ENCODE data around the gene GIGYF1.
"Not testable (repeated sequence)": the region's sequence is repeated elsewhere in the genome, so short reads cannot be mapped to it uniquely, and the experiment has no call there.

Gene GIGYF1

DNA sequence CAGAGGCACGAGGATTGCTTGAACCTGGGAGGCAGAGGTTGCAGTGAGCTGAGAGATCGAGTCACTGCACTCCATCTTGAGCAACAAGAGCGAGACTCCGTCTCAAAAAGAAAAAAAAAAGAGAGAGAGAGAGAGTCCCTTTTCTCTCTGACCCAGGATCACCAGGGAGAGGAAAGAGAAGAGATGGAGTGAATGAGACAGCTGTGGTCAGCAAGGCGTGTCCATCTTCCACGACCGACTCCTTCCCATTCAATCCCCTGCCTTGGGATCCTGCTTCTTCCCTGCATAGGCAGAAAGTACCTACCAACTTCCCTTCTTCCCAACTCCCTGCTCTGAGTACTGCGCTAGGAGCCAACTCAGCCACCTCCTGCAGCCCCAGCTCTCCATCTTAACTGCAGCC is 34.1 kb upstream of the GIGYF1 start:
- POLR2A ChIA-PET, result interaction anchor here (0.6 kb wide), 1 partner anchor 141 kb away, joined by 3 read pairs; no protein-coding TSS in a partner anchor
- no peak overlapping the region for H3K4me3 ChIP-seq (ENCODE audit: low read depth, low read length)
- TF ChIP-seq, protein P1, sequence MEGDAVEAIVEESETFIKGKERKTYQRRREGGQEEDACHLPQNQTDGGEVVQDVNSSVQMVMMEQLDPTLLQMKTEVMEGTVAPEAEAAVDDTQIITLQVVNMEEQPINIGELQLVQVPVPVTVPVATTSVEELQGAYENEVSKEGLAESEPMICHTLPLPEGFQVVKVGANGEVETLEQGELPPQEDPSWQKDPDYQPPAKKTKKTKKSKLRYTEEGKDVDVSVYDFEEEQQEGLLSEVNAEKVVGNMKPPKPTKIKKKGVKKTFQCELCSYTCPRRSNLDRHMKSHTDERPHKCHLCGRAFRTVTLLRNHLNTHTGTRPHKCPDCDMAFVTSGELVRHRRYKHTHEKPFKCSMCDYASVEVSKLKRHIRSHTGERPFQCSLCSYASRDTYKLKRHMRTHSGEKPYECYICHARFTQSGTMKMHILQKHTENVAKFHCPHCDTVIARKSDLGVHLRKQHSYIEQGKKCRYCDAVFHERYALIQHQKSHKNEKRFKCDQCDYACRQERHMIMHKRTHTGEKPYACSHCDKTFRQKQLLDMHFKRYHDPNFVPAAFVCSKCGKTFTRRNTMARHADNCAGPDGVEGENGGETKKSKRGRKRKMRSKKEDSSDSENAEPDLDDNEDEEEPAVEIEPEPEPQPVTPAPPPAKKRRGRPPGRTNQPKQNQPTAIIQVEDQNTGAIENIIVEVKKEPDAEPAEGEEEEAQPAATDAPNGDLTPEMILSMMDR (IDR thresholded peaks at IDR 0.05; ENCODE audit: insufficient read depth, low read length, missing control alignments), result no peak
- DNase-seq (ENCODE audit: low read depth, low spot score), result no peak
- CTCF ChIA-PET, result interaction anchor here (1.3 to 3.1 kb wide), 2 partner anchors 23 to 123 kb away, joined by 5 to 20 read pairs; partner anchors contain the start of genes POP7 and SLC12A9

DNA sequence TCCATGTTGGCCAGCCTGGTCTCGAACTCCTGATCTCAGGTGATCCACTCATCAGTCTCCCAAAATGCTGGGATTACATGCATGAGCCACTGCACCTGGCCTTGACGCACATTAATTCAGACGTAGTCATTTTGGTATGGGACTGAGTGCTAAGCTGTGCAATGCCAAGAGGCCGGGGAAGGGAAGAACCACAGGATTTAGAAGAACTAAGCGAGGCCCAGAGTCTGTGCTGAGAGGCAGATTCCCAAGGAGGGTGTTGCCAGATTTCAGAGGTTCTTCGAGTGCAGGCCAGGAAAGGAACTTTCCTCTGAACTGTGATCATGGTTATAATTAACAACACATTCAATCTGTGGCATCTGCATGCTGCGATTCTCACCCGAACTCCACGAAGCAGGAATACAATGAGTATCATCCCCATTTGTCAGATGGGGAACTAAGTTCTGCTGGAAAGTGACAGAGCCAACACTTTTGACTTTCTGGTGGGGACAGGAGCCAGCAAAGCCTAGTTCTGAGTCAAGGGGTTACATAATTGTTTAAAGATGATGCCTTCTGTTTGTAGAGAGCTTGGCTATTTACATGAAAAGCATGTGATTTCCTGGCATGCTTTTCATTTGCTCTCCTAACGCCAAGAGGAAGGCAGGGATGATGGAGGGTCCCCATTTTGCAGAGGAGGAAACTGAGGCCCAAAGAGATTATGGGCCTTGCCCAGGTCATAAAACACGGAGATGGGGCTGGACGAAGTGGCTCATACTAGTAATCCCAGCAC is 33.1 kb upstream of the GIGYF1 start:
- POLR2A ChIA-PET, result interaction anchor here (0.6 kb wide), 1 partner anchor 125 kb away, joined by 4 read pairs; the partner anchor contains the start of gene PCOLCE
- peak; percentile 93 for DNase-seq (ENCODE audit: low read depth, low spot score)
- TF ChIP-seq, protein P1 (IDR thresholded peaks at IDR 0.05; ENCODE audit: insufficient read depth, low read length, missing control alignments), result no peak
- CTCF ChIA-PET, result interaction anchor here (1.1 to 3.1 kb wide), 6 partner anchors 16 to 164 kb away, joined by 3 to 20 read pairs (median 4); partner anchors contain the start of genes POP7 and SLC12A9
- no peak overlapping the region for H3K4me3 ChIP-seq (ENCODE audit: low read depth, low read length)

DNA sequence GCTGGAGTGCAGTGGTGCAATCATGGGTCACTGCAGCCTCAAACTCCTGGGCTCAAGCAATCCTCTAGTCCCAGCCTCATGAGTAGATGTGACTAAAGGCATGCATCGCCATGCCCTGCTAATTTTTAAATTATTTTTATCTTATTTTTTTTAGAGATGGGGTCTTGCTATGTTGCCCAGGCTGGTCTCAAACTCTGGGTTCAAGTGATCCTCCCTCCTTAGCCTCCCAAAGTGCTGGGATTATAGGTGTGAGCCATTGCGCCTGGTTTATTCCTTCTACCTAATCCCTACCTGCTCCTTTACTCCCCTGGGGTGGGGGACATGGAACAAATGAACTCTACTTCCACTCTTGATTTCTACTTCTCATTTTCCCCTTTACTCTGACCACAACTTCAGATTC is 30.3 kb upstream of the GIGYF1 start:
- DNase-seq (ENCODE audit: low read depth, low spot score); H3K4me3 ChIP-seq (ENCODE audit: low read depth, low read length); POLR2A ChIA-PET: not testable (repeated sequence)
- CTCF ChIA-PET, result interaction anchor here (2.4 to 6.9 kb wide), 3 partner anchors 9 to 128 kb away, joined by 15 to 116 read pairs (median 20); partner anchors contain the start of genes POP7 and SLC12A9

DNA sequence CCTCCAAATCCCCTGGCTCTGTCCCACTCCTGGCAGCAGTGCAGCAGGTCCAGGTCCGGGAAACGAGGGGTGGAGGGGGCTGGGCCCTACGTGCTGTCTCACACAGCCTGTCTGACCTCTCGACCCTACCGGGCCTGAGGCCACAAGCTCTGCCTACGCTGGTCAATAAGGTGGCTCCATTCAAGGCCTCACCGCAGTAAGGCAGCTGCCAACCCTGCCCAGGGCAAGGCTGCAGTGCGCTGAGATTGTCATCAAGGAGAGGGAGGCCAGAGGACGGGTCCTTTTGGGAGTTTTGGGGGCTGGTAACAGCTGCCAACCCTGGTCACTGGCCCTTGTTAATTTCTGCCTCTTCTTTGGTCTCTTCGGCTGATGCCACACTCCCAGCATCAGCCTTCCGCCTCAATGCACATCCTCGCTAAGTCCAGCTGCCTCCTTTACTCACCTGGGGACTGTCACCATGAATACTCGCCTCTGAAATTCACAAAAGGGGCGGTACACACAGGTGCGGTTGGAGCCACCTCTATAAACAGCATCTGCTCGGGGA is 29.8 kb upstream of the GIGYF1 start:
- H3K4me3 ChIP-seq (ENCODE audit: low read depth, low read length), result no peak overlapping the region
- no peak for DNase-seq (ENCODE audit: low read depth, low spot score)
- TF ChIP-seq, protein P1 (IDR thresholded peaks at IDR 0.05; ENCODE audit: insufficient read depth, low read length, missing control alignments), result no peak
- POLR2A ChIA-PET, result no interaction called here
- CTCF ChIA-PET, result interaction anchor here (6.9 kb wide), 1 partner anchor 128 kb away, joined by 116 read pairs; the partner anchor contains the start of gene SLC12A9

DNA sequence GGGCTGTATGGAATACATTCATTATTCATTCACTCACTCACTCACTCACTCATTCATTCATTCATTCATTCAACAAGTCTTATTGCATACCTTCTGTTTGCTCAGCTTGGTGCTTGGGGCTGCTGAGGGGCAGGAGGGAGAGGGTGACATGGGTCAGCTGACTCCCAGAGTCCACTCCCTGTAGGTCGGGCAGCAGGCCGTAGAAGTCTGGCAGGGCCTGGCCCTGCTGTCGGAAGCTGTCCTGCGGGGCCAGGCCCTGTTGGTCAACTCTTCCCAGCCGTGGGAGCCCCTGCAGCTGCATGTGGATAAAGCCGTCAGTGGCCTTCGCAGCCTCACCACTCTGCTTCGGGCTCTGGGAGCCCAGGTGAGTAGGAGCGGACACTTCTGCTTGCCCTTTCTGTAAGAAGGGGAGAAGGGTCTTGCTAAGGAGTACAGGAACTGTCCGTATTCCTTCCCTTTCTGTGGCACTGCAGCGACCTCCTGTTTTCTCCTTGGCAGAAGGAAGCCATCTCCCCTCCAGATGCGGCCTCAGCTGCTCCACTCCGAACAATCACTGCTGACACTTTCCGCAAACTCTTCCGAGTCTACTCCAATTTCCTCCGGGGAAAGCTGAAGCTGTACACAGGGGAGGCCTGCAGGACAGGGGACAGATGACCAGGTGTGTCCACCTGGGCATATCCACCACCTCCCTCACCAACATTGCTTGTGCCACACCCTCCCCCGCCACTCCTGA is 28.6 kb upstream of the GIGYF1 start:
- POLR2A ChIA-PET, result no interaction called here
- H3K4me3 ChIP-seq (ENCODE audit: low read depth, low read length), result no peak overlapping the region
- TF ChIP-seq, protein P1 (IDR thresholded peaks at IDR 0.05; ENCODE audit: insufficient read depth, low read length, missing control alignments), result no peak
- no peak for DNase-seq (ENCODE audit: low read depth, low spot score)
- CTCF ChIA-PET, result interaction anchor here (1.3 to 6.9 kb wide), 3 partner anchors 17 to 129 kb away, joined by 3 to 116 read pairs (median 5); partner anchors contain the start of genes POP7 and SLC12A9

- no peak overlapping the region for H3K4me3 ChIP-seq (ENCODE audit: low read depth, low read length)
- DNase-seq (ENCODE audit: low read depth, low spot score), result no peak
- TF ChIP-seq, protein P1 (IDR thresholded peaks at IDR 0.05; ENCODE audit: insufficient read depth, low read length, missing control alignments), result no peak
- CTCF ChIA-PET, result interaction anchor here (1.3 to 6.9 kb wide), 4 partner anchors 16 to 130 kb away, joined by 3 to 116 read pairs (median 4); partner anchors contain the start of gene SLC12A9
- POLR2A ChIA-PET, result interaction anchor here (0.8 kb wide), 1 partner anchor 16 kb away, joined by 3 read pairs; the partner anchor contains the start of gene POP7
Measured at GRCh38 chr7:100721505-100721812, 27.4 kb upstream of the GIGYF1 start.
